GM12878 (cell line): Measurements from ENCODE around the gene GNB2. TPM values are rescaled to one million over a fixed set of nuclear protein-coding genes. Genes with fewer than 3 reads are reported as not detected.

Experiments
- ASH2L ChIP-seq: fragments of 300-600, 200-600 bp; sonication (generic); IDR thresholded peaks from 2 replicates; pipeline ENCODE4 v1.6.1; 2017; ENCODE audit warnings: low read depth, mild to moderate bottlenecking, borderline replicate concordance
- ATF2 ChIP-seq: IDR thresholded peaks from 2 replicates; pipeline ENCODE4 v1.6.1; 2012; ENCODE audit warnings: low read length, inconsistent platforms
- ATF3 ChIP-seq: IDR thresholded peaks from 2 replicates; pipeline ENCODE4 v1.6.1; 2011; ENCODE audit warnings: low read depth, mild to moderate bottlenecking, low read length, moderate library complexity, borderline replicate concordance; ENCODE audit errors: extremely low read depth
- BACH1 ChIP-seq: fragments of 450-650 bp; IDR thresholded peaks from 2 replicates; pipeline ENCODE4 v1.6.1; 2017; ENCODE audit warnings: mild to moderate bottlenecking, borderline replicate concordance
- IRF5 ChIP-seq: fragments of 450-650 bp; IDR thresholded peaks from 2 replicates; pipeline ENCODE4 v1.6.1; 2017; ENCODE audit warnings: borderline replicate concordance
- KLF5 ChIP-seq: fragments of 450-650 bp; IDR thresholded peaks from 2 replicates; pipeline ENCODE4 v1.6.1; 2014; ENCODE audit warnings: mild to moderate bottlenecking; ENCODE audit not compliant: partially characterized antibody
- NFIC ChIP-seq: IDR thresholded peaks from 2 replicates; pipeline ENCODE4 v1.6.1; 2012; ENCODE audit warnings: low read depth, mild to moderate bottlenecking, inconsistent platforms, low read length, moderate library complexity
- RCOR1 ChIP-seq: conservative IDR thresholded peaks from 2 replicates; pipeline ENCODE4 v1.6.1; 2012; ENCODE audit warnings: low read depth, low read length, improper control_type of control experiment
- SMC3 ChIP-seq: IDR thresholded peaks from 2 replicates; pipeline ENCODE4 v1.6.1; 2011; ENCODE audit warnings: low read length, improper control_type of control experiment, borderline replicate concordance
- SP1 ChIP-seq: IDR thresholded peaks from one replicate; pipeline ENCODE4 v1.6.1; 2011; ENCODE audit warnings: low read depth, low read length
- SREBF2 ChIP-seq: IDR thresholded peaks from 2 replicates; pipeline ENCODE4 v1.6.1; 2012; ENCODE audit warnings: mild to moderate bottlenecking, low read length
- ZNF24 ChIP-seq: fragments of 450-650 bp; IDR thresholded peaks from 2 replicates; pipeline ENCODE4 v1.6.1; 2017; ENCODE audit warnings: antibody characterized with exemption, mild to moderate bottlenecking
- ZNF687 ChIP-seq: fragments of 450-650 bp; IDR thresholded peaks from 2 replicates; pipeline ENCODE4 v1.6.1; 2017; ENCODE audit warnings: mild to moderate bottlenecking, moderate library complexity
- polyA plus RNA-seq, 11 experiments: library from polyadenylated mRNA; depleted of rRNA in 4 of 11; unstranded in 6 of 11; stranded (reverse) in 5 of 11; fragments of >200 nt; fragmentation: Nextera tagmentation in 4 of 11; fragmentation: Illumina TruSeq in 1 of 11; extraction: Ambion mirVana in 4 of 11; extraction: Trizol in 1 of 11; gene quantifications; 1 replicate in 1 of 11; 2 replicates in 10 of 11; pipeline versions ENCODE4 v1.2.1 to v1.2.3, GENCODE V29; 2011 to 2016; ENCODE audit warnings: inconsistent platforms in 2 of 11, missing spikeins in 2 of 11, low read depth in 1 of 11
- total RNA-seq, 4 experiments: library from RNA; depleted of rRNA in 3 of 4; stranded (reverse); fragments of >200 nt in 3 of 4; fragmentation: Illumina TruSeq in 1 of 4; extraction: Trizol in 1 of 4; gene quantifications; 2 replicates each; pipeline versions ENCODE4 v1.2.1 to v1.2.3, GENCODE V29; 2013 to 2021
- TF ChIP-seq, protein P1 (sequence below): fragments of 450-650 bp; IDR thresholded peaks from 2 replicates; pipeline ENCODE4 v1.6.1; 2018; ENCODE audit warnings: borderline replicate concordance, mild to moderate bottlenecking; ENCODE audit not compliant: partially characterized antibody
- TF ChIP-seq, protein P2 (sequence below): fragments of 450-650 bp; IDR thresholded peaks from 2 replicates; pipeline ENCODE4 v1.6.1; 2016; ENCODE audit warnings: mild to moderate bottlenecking

The GNB2 gene
- total and polyA plus RNA-seq, 10 of the 15 experiments (the other 5 are each of a cell fraction or from before 2014, with no cell fraction given), result 0.35 to 175 (median 59.7) TPM

DNA sequence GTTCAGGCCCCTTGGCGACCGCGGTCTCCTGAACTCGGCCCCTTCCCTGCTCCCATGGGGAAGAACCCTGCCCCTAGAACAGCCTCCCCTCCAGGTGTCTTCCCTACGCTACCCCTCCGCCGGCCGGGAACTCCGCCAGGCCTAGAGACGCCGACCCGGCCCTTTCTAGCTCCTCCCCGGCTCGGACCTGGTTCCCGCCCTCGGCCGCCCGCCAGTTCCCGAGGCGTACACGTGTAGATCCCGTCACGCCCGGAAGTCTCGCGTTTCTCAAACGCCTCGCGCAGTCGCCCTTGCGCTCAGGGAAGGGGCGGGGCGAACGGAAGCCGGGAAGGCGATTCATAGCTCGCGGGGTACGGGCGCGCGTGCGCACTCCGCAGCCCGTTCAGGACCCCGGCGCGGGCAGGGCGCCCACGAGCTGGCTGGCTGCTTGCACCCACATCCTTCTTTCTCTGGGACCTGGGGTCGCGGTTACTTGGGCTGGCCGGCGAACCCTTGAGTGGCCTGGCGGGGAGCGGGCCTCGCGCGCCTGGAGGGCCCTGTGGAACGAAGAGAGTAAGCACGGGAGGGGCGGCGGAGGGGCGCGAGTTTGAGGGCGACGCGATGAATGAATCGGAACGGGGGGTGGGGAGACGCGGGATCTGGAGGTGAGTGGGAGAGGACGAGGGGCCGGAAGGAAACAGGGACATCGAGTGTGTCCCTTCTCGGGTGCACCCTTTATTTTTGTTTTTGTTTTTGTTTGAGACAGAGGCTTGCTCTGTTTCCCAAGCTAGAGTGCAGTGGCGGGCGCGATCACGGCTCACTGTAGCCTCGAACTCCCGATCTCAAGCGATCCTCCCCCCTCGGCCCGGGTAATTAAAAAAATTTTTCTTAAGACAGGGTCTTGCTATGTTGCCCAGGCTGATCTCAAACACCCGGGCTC lies 32.5 kb downstream of the GNB2 start, which contains the start of gene POP7 (continued):
- TF ChIP-seq BACH1 (peak; percentile 13; the same call in 1 of the 2 replicates), ZNF687 (no peak; the same call in 1 of the 2 replicates), SREBF2 (no peak), ATF3 (no peak), IRF5 (peak; percentile 80), ZNF24 (no peak), KLF5 (no peak), SP1 (peak; percentile 68), SMC3 (no peak), ASH2L (0 out of 2 replicates have a peak, but pooled peaks have one; percentile 20), RCOR1 (peak; percentile 93; the same call in 1 of the 2 replicates), ATF2 (no peak), NFIC (no peak)
- TF ChIP-seq, protein P1, sequence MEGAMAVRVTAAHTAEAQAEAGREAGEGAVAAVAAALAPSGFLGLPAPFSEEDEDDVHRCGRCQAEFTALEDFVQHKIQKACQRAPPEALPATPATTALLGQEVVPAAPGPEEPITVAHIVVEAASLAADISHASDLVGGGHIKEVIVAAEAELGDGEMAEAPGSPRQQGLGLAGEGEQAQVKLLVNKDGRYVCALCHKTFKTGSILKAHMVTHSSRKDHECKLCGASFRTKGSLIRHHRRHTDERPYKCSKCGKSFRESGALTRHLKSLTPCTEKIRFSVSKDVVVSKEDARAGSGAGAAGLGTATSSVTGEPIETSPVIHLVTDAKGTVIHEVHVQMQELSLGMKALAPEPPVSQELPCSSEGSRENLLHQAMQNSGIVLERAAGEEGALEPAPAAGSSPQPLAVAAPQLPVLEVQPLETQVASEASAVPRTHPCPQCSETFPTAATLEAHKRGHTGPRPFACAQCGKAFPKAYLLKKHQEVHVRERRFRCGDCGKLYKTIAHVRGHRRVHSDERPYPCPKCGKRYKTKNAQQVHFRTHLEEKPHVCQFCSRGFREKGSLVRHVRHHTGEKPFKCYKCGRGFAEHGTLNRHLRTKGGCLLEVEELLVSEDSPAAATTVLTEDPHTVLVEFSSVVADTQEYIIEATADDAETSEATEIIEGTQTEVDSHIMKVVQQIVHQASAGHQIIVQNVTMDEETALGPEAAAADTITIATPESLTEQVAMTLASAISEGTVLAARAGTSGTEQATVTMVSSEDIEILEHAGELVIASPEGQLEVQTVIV, result no peak
- TF ChIP-seq, protein P2, sequence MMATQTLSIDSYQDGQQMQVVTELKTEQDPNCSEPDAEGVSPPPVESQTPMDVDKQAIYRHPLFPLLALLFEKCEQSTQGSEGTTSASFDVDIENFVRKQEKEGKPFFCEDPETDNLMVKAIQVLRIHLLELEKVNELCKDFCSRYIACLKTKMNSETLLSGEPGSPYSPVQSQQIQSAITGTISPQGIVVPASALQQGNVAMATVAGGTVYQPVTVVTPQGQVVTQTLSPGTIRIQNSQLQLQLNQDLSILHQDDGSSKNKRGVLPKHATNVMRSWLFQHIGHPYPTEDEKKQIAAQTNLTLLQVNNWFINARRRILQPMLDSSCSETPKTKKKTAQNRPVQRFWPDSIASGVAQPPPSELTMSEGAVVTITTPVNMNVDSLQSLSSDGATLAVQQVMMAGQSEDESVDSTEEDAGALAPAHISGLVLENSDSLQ, result peak; percentile 53; the same call in 1 of the 2 replicates
